HG02981 (cell line): Measurements from ENCODE around the gene GRIN1.
A peak's percentile ranks its signal among the peaks of the same experiment; 100 is the strongest.

Source experiments
- ATAC-seq: cut with Tn5 transposase; IDR thresholded peaks from one replicate; pipeline ENCODE4 v1.9.1; 2021; ENCODE audit warnings: mild to moderate bottlenecking, moderate library complexity; ENCODE audit not compliant: unreplicated experiment

The GRIN1 gene

GRCh38 chr9:137173796-137174664 lies 35.1 kb downstream of the GRIN1 start:
- ATAC-seq = no peak

- no peak for ATAC-seq
These were observed 35.9 kb downstream of the GRIN1 start for GRCh38 chr9:137174722-137175293.

GRCh38 chr9:137175345-137175961 lies 36.5 kb downstream of the GRIN1 start:
- no peak for ATAC-seq

- ATAC-seq = no peak
These were observed 37.6 kb downstream of the GRIN1 start for GRCh38 chr9:137176302-137177182.

GRCh38 chr9:137178201-137178938 lies 39.4 kb downstream of the GRIN1 start:
- ATAC-seq = no peak

GRCh38 chr9:137178939-137179630 lies 40.1 kb downstream of the GRIN1 start:
- no peak for ATAC-seq

- no peak for ATAC-seq
These were observed 40.8 kb downstream of the GRIN1 start for GRCh38 chr9:137179761-137180160.

- no peak for ATAC-seq
These were observed 41.5 kb downstream of the GRIN1 start for GRCh38 chr9:137180491-137180890.

GRCh38 chr9:137181680-137182079 lies 42.7 kb downstream of the GRIN1 start:
- no peak for ATAC-seq

GRCh38 chr9:137182836-137183235 lies 43.9 kb downstream of the GRIN1 start:
- no peak for ATAC-seq

- ATAC-seq = no peak
These were observed 45.1 kb downstream of the GRIN1 start for GRCh38 chr9:137183980-137184595.

GRCh38 chr9:137184881-137185660 lies 46.1 kb downstream of the GRIN1 start:
- no peak for ATAC-seq

GRCh38 chr9:137185921-137186320 lies 47.0 kb downstream of the GRIN1 start:
- no peak for ATAC-seq

- ATAC-seq = no peak
These were observed 47.4 kb downstream of the GRIN1 start for GRCh38 chr9:137186385-137186784.

GRCh38 chr9:137187386-137187785 lies 48.4 kb downstream of the GRIN1 start:
- no peak for ATAC-seq

- no peak for ATAC-seq
These were observed 49.1 kb downstream of the GRIN1 start for GRCh38 chr9:137188086-137188489.

- peak; percentile 71 for ATAC-seq
These were observed 49.7 kb downstream of the GRIN1 start, which contains the start of the genes ANAPC2 and SSNA1 for GRCh38 chr9:137188490-137189296. Gene ANAPC2 (minus strand): TSS chr9:137188560. CDS start chr9:137188532, 28 bp downstream. Gene SSNA1 (plus strand): TSS chr9:137188676. CDS start chr9:137188727, 51 bp downstream.
